Measurements from ENCODE around the gene NDUFS3. TPM values are rescaled to one million over a fixed set of nuclear protein-coding genes. Genes with fewer than 3 reads are reported as not detected.
A peak's percentile ranks its signal among the peaks of the same experiment; 100 is the strongest.

The NDUFS3 gene
- total and polyA plus RNA-seq, 9 donors, result 90.9 to 103 (median 96.0) TPM

GRCh38 chr11:47603295-47603694, 24.4 kb downstream of the NDUFS3 start:
- no peaks in the 10 kb centered on the region for H3K36me3 ChIP-seq (ENCODE audit: control insufficient read depth, insufficient read depth, low read length)
- no peaks in the 10 kb centered on the region for H3K9me3 ChIP-seq (replicated peaks; ENCODE audit: control insufficient read depth, low read depth, low read length)
- no peak for DNase-seq
- no peaks in the 10 kb centered on the region for H3K27me3 ChIP-seq (ENCODE audit: control insufficient read depth, insufficient read depth, low read length)
- H3K27ac ChIP-seq (ENCODE audit: low read length), result no peak overlapping the region
- H3K4me1 ChIP-seq (ENCODE audit: control insufficient read depth, insufficient read depth, low read length), result peaks cover 18% of the 10 kb centered on the region
- WGBS (ENCODE audit: insufficient coverage), result 93% methylated on average over 2 of the region's 4 CpGs
- H3K4me3 ChIP-seq (ENCODE audit: low read length), result no peak overlapping the region

- H3K9me3 ChIP-seq (replicated peaks; ENCODE audit: control insufficient read depth, low read depth, low read length), result no peaks in the 10 kb centered on the region
- DNase-seq, result no peak
- no peak overlapping the region for H3K4me3 ChIP-seq (ENCODE audit: low read length)
- no CpG with 5 or more reads among the region's 3 CpGs for WGBS (ENCODE audit: insufficient coverage)
- no peaks in the 10 kb centered on the region for H3K27me3 ChIP-seq (ENCODE audit: control insufficient read depth, insufficient read depth, low read length)
- no peak overlapping the region for H3K27ac ChIP-seq (ENCODE audit: low read length)
- H3K36me3 ChIP-seq (ENCODE audit: control insufficient read depth, insufficient read depth, low read length), result peaks cover under 1% of the 10 kb centered on the region
- peaks cover 20% of the 10 kb centered on the region for H3K4me1 ChIP-seq (ENCODE audit: control insufficient read depth, insufficient read depth, low read length)
Measured at GRCh38 chr11:47605921-47606320, 27.0 kb downstream of the NDUFS3 start.

- Histone ChIP-seq H3K9me3 (replicated peaks; ENCODE audit: control insufficient read depth, low read depth, low read length) (no peaks in the 10 kb centered on the region), H3K27ac (ENCODE audit: low read length) (peak overlapping the region; percentile 17), H3K27me3 (ENCODE audit: control insufficient read depth, insufficient read depth, low read length) (no peaks in the 10 kb centered on the region), H3K4me1 (ENCODE audit: control insufficient read depth, insufficient read depth, low read length) (peaks cover 24% of the 10 kb centered on the region), H3K36me3 (ENCODE audit: control insufficient read depth, insufficient read depth, low read length) (peaks cover 3% of the 10 kb centered on the region), H3K4me3 (ENCODE audit: low read length) (no peak overlapping the region)
- DNase-seq, result no peak
- 58% methylated on average over 2 of the region's 5 CpGs for WGBS (ENCODE audit: insufficient coverage)
Measured at GRCh38 chr11:47606731-47607130, 27.9 kb downstream of the NDUFS3 start.

GRCh38 chr11:47607380-47607779, 28.5 kb downstream of the NDUFS3 start:
- Histone ChIP-seq H3K27ac (ENCODE audit: low read length) (no peak overlapping the region), H3K9me3 (replicated peaks; ENCODE audit: control insufficient read depth, low read depth, low read length) (no peaks in the 10 kb centered on the region), H3K27me3 (ENCODE audit: control insufficient read depth, insufficient read depth, low read length) (no peaks in the 10 kb centered on the region), H3K36me3 (ENCODE audit: control insufficient read depth, insufficient read depth, low read length) (peaks cover 3% of the 10 kb centered on the region), H3K4me3 (ENCODE audit: low read length) (no peak overlapping the region), H3K4me1 (ENCODE audit: control insufficient read depth, insufficient read depth, low read length) (peaks cover 24% of the 10 kb centered on the region)
- 15% methylated on average over 3 of the region's 7 CpGs for WGBS (ENCODE audit: insufficient coverage)
- peak; percentile 81 for DNase-seq

GRCh38 chr11:47609675-47610074, 30.8 kb downstream of the NDUFS3 start:
- H3K4me3 ChIP-seq (ENCODE audit: low read length), result no peak overlapping the region
- H3K27ac ChIP-seq (ENCODE audit: low read length), result no peak overlapping the region
- DNase-seq, result no peak
- peaks cover 24% of the 10 kb centered on the region for H3K4me1 ChIP-seq (ENCODE audit: control insufficient read depth, insufficient read depth, low read length)
- H3K36me3 ChIP-seq (ENCODE audit: control insufficient read depth, insufficient read depth, low read length), result peaks cover 3% of the 10 kb centered on the region
- WGBS (ENCODE audit: insufficient coverage), result 48% methylated on average over 3 of the region's 3 CpGs
- H3K27me3 ChIP-seq (ENCODE audit: control insufficient read depth, insufficient read depth, low read length), result no peaks in the 10 kb centered on the region
- no peaks in the 10 kb centered on the region for H3K9me3 ChIP-seq (replicated peaks; ENCODE audit: control insufficient read depth, low read depth, low read length)

- H3K4me3 ChIP-seq (ENCODE audit: low read length), result no peak overlapping the region
- H3K4me1 ChIP-seq (ENCODE audit: control insufficient read depth, insufficient read depth, low read length), result peaks cover 24% of the 10 kb centered on the region
- H3K27ac ChIP-seq (ENCODE audit: low read length), result no peak overlapping the region
- no peaks in the 10 kb centered on the region for H3K9me3 ChIP-seq (replicated peaks; ENCODE audit: control insufficient read depth, low read depth, low read length)
- H3K36me3 ChIP-seq (ENCODE audit: control insufficient read depth, insufficient read depth, low read length), result peaks cover 3% of the 10 kb centered on the region
- H3K27me3 ChIP-seq (ENCODE audit: control insufficient read depth, insufficient read depth, low read length), result no peaks in the 10 kb centered on the region
- DNase-seq, result peak; percentile 79
- WGBS (ENCODE audit: insufficient coverage), result 80% methylated on average over 1 of the region's 6 CpGs
Measured at GRCh38 chr11:47611348-47611794, 32.5 kb downstream of the NDUFS3 start.

- Histone ChIP-seq H3K27me3 (ENCODE audit: control insufficient read depth, insufficient read depth, low read length) (no peaks in the 10 kb centered on the region), H3K4me3 (ENCODE audit: low read length) (no peak overlapping the region), H3K36me3 (ENCODE audit: control insufficient read depth, insufficient read depth, low read length) (peaks cover 11% of the 10 kb centered on the region), H3K27ac (ENCODE audit: low read length) (no peak overlapping the region), H3K4me1 (ENCODE audit: control insufficient read depth, insufficient read depth, low read length) (peaks cover 4% of the 10 kb centered on the region), H3K9me3 (replicated peaks; ENCODE audit: control insufficient read depth, low read depth, low read length) (no peaks in the 10 kb centered on the region)
- DNase-seq, result no peak
Measured at GRCh38 chr11:47615249-47615648, 36.4 kb downstream of the NDUFS3 start.

- no peak overlapping the region for H3K27ac ChIP-seq (ENCODE audit: low read length)
- H3K9me3 ChIP-seq (replicated peaks; ENCODE audit: control insufficient read depth, low read depth, low read length), result no peaks in the 10 kb centered on the region
- 80% methylated on average over 1 of the region's 10 CpGs for WGBS (ENCODE audit: insufficient coverage)
- no peaks in the 10 kb centered on the region for H3K27me3 ChIP-seq (ENCODE audit: control insufficient read depth, insufficient read depth, low read length)
- H3K36me3 ChIP-seq (ENCODE audit: control insufficient read depth, insufficient read depth, low read length), result peaks cover 19% of the 10 kb centered on the region
- peak; percentile 87 for DNase-seq
- no peaks in the 10 kb centered on the region for H3K4me1 ChIP-seq (ENCODE audit: control insufficient read depth, insufficient read depth, low read length)
- no peak overlapping the region for H3K4me3 ChIP-seq (ENCODE audit: low read length)
Measured at GRCh38 chr11:47616726-47617416, 38.0 kb downstream of the NDUFS3 start.

GRCh38 chr11:47617417-47617809, 38.5 kb downstream of the NDUFS3 start:
- no CpG with 5 or more reads among the region's 3 CpGs for WGBS (ENCODE audit: insufficient coverage)
- Histone ChIP-seq H3K4me1 (ENCODE audit: control insufficient read depth, insufficient read depth, low read length) (no peaks in the 10 kb centered on the region), H3K4me3 (ENCODE audit: low read length) (no peak overlapping the region), H3K27ac (ENCODE audit: low read length) (no peak overlapping the region), H3K9me3 (replicated peaks; ENCODE audit: control insufficient read depth, low read depth, low read length) (no peaks in the 10 kb centered on the region), H3K27me3 (ENCODE audit: control insufficient read depth, insufficient read depth, low read length) (no peaks in the 10 kb centered on the region), H3K36me3 (ENCODE audit: control insufficient read depth, insufficient read depth, low read length) (peaks cover 24% of the 10 kb centered on the region)
- DNase-seq, result no peak

- H3K4me3 ChIP-seq (ENCODE audit: low read length), result no peak overlapping the region
- no peak overlapping the region for H3K27ac ChIP-seq (ENCODE audit: low read length)
- H3K9me3 ChIP-seq (replicated peaks; ENCODE audit: control insufficient read depth, low read depth, low read length), result no peaks in the 10 kb centered on the region
- no peak for DNase-seq
- H3K27me3 ChIP-seq (ENCODE audit: control insufficient read depth, insufficient read depth, low read length), result no peaks in the 10 kb centered on the region
- peaks cover 46% of the 10 kb centered on the region for H3K36me3 ChIP-seq (ENCODE audit: control insufficient read depth, insufficient read depth, low read length)
- H3K4me1 ChIP-seq (ENCODE audit: control insufficient read depth, insufficient read depth, low read length), result no peaks in the 10 kb centered on the region
- WGBS (ENCODE audit: insufficient coverage), result no CpG with 5 or more reads among the region's 2 CpGs
Measured at GRCh38 chr11:47620836-47621378, 42.0 kb downstream of the NDUFS3 start.

All from muscle of leg (tissue), 11 donors.